ENCODE measurements around the gene CRABP2. TPM values are rescaled to one million over a fixed set of nuclear protein-coding genes. Genes with fewer than 3 reads are reported as not detected.
A peak's percentile ranks its signal among the peaks of the same experiment; 100 is the strongest.

Gene CRABP2
- polyA plus RNA-seq, 1 experiment, result 12.8 TPM

DNA sequence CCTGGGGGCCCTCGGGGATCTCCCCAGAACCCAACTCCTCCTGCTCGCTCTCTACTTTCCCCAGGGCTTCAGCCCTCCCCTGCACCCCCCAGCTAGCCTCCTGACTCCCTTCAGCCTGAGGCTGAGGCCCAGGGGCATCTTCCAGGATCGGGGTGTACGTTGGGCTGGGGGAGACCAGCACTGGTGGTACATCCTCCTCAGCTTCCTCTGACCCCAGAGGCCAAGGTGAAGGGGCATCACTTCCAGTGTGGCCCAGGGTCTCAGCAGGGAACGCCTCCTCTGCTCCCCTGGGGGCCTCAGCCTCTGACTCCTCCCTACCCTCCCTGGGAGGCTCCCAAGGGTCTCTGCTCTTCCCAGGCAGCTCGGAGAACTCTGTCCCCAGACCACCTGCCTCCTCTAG is 35.0 kb downstream of the CRABP2 start:
- DNase-seq (ENCODE audit: low read depth, low spot score), result no peak
- TF ChIP-seq, protein P1, sequence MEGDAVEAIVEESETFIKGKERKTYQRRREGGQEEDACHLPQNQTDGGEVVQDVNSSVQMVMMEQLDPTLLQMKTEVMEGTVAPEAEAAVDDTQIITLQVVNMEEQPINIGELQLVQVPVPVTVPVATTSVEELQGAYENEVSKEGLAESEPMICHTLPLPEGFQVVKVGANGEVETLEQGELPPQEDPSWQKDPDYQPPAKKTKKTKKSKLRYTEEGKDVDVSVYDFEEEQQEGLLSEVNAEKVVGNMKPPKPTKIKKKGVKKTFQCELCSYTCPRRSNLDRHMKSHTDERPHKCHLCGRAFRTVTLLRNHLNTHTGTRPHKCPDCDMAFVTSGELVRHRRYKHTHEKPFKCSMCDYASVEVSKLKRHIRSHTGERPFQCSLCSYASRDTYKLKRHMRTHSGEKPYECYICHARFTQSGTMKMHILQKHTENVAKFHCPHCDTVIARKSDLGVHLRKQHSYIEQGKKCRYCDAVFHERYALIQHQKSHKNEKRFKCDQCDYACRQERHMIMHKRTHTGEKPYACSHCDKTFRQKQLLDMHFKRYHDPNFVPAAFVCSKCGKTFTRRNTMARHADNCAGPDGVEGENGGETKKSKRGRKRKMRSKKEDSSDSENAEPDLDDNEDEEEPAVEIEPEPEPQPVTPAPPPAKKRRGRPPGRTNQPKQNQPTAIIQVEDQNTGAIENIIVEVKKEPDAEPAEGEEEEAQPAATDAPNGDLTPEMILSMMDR (IDR thresholded peaks at IDR 0.05; ENCODE audit: low read depth, low read length), result no peak
- Histone ChIP-seq H3K4me3 (ENCODE audit: low read depth, low read length) (no peak overlapping the region), H3K27ac (ENCODE audit: low read depth, low read length) (no peak overlapping the region), H3K9me3 (ENCODE audit: control insufficient read depth, insufficient read depth, low read length) (no peaks in the 10 kb centered on the region; the same call in 1 of the 2 replicates), H3K27me3 (ENCODE audit: control insufficient read depth, insufficient read depth, low read length) (no peaks in the 10 kb centered on the region)
- CTCF ChIA-PET, result interaction anchor here (0.8 to 2.2 kb wide), 3 partner anchors 10 to 56 kb away, joined by 3 to 11 read pairs (median 6); no protein-coding TSS in a partner anchor
- POLR2A ChIA-PET, result no interaction called here

DNA sequence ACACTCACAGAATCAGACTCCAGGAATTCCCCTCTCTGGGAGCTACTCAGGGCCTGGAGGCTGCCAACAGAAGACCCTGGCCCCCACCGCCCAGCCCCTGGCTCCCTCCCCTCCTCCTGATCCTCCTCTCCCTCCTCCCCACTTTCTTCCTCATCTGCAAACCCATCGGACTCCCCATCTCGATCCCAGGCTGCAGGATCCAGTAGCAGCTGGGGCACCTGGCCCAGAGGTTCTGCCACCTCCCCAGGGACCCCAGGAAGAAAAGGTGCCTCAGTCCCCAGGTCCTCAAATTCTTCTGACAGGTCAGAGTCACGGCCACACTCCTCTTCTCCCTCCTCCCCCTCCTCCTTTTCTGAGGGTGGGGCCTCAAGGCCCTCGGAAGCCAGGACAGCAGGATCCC is 35.6 kb downstream of the CRABP2 start:
- Histone ChIP-seq H3K9me3 (ENCODE audit: control insufficient read depth, insufficient read depth, low read length) (no peaks in the 10 kb centered on the region; the same call in 1 of the 2 replicates), H3K4me3 (ENCODE audit: low read depth, low read length) (no peak overlapping the region), H3K27ac (ENCODE audit: low read depth, low read length) (no peak overlapping the region), H3K27me3 (ENCODE audit: control insufficient read depth, insufficient read depth, low read length) (no peaks in the 10 kb centered on the region)
- ChIA-PET CTCF (interaction anchor here (0.8 to 2.2 kb wide), 2 partner anchors 9 to 19 kb away, joined by 6 to 11 read pairs; no protein-coding TSS in a partner anchor), POLR2A (no interaction called here)
- no peak for DNase-seq (ENCODE audit: low read depth, low spot score)
- TF ChIP-seq, protein P1 (IDR thresholded peaks at IDR 0.05; ENCODE audit: low read depth, low read length), result no peak

DNA sequence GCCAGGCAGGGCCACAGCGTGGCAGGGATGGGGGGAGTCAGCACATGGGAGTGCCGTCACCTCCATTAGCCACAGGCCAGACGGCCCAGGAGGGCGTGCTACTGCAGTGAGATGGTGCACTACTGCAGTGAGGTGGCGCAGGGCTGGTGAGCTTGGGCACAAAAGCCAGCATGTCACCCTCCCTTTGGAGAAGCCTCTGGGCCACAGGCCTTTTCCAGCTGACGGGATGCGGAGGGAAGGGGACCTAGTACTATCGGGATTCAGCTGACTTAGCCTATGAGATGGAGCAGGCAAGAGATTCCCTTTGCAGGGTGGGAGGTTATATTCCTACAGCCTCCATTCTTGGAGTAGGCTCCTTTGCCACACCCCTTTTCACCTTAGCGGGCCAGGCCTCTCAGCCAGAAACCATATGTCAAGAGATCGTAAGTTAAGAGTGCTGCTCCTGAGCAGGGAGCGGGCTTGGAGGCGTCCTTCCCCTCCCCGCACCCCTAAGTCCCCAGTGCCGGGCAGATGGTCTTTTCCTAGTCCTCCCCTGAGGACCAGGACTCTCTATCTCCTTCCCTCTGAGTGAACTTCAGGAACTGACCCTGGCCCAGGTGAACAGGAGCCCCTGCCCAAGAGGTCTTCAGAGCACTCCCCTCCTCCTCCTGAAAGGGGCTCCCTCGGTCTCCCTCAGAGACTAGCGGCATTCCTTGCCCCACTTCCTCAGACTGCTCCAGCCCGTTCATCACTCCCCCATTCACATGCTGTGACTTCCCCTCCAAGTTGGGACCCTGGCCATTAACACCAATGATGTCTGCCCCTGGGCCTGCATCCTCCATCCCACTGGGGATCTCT is 36.4 kb downstream of the CRABP2 start:
- POLR2A ChIA-PET, result no interaction called here
- Histone ChIP-seq H3K4me3 (ENCODE audit: low read depth, low read length) (no peak overlapping the region), H3K27me3 (ENCODE audit: control insufficient read depth, insufficient read depth, low read length) (no peaks in the 10 kb centered on the region), H3K9me3 (ENCODE audit: control insufficient read depth, insufficient read depth, low read length) (no peaks in the 10 kb centered on the region; the same call in 1 of the 2 replicates), H3K27ac (ENCODE audit: low read depth, low read length) (no peak overlapping the region)
- CTCF ChIA-PET, result interaction anchor here (1.1 kb wide), 1 partner anchor 9 kb away, joined by 3 read pairs; no protein-coding TSS in a partner anchor
- no peak for DNase-seq (ENCODE audit: low read depth, low spot score)
- TF ChIP-seq, protein P1 (IDR thresholded peaks at IDR 0.05; ENCODE audit: low read depth, low read length), result no peak

DNA sequence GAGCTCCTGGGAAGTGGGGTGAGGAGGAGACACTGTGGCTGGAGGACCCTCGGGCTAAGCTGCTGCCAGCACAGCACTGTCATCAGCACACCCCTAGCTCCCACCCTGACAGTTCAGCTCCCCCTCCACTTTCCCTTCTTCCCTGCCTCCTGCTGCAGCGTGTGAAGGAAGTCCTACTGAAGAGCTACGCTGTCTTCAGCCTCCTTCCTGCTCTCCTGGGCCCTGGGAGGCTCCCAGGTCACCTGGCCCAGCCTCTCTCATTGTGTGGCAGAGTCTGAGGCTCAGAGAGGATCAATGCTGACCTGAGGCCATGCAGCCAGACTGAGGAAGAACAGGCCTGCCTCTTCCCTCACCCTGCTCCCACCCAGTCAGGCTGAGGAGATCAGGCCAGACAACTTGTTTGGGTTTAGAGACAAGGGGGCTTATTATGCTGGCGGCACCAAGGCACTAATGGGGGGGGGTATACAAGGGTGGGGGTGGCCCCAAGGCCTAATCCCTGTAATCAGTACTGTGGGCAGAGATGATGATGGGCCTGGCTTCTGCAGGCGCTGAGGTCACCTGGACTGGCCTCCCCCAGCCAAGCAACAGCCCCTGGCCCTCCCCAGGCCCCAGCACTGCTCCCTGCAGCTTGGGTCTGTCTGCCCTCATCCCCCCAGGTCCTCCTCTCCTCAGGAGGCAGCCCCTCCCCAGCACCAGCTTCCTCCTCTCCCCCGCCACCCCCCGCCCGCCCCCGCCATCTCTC is 37.2 kb downstream of the CRABP2 start:
- TF ChIP-seq, protein P1 (IDR thresholded peaks at IDR 0.05; ENCODE audit: low read depth, low read length), result no peak

More for the DNA sequence above, 37.2 kb downstream of the CRABP2 start:
- no peak for DNase-seq (ENCODE audit: low read depth, low spot score)
- Histone ChIP-seq H3K9me3 (ENCODE audit: control insufficient read depth, insufficient read depth, low read length) (no peaks in the 10 kb centered on the region; the same call in 1 of the 2 replicates), H3K27ac (ENCODE audit: low read depth, low read length) (peak overlapping the region; percentile 57), H3K27me3 (ENCODE audit: control insufficient read depth, insufficient read depth, low read length) (no peaks in the 10 kb centered on the region), H3K4me3 (ENCODE audit: low read depth, low read length) (no peak overlapping the region)
- POLR2A ChIA-PET, result interaction anchor here (0.9 kb wide), 1 partner anchor 28 kb away, joined by 3 read pairs; no protein-coding TSS in a partner anchor
- CTCF ChIA-PET, result interaction anchor here (0.9 to 1.2 kb wide), 4 partner anchors 8 to 21 kb away, joined by 3 to 6 read pairs (median 4); no protein-coding TSS in a partner anchor
